WTC11 (cell line): ENCODE measurements around the gene RYR3. TPM values are rescaled to one million over a fixed set of nuclear protein-coding genes. Genes with fewer than 3 reads are reported as not detected.

Experiments used
- ATAC-seq: fragments of 200-7000 bp; cut with Tn5 transposase; 2 replicates; pipeline ENCODE4 v1.10.0; 2021; ENCODE audit warnings: mild to moderate bottlenecking, moderate library complexity
- CTCF ChIA-PET: fragments of 300-600 bp; sonication (Branson Sonifier 250); formaldehyde crosslinking; loops from one replicate; lab custom pipeline; 2021; ENCODE audit warnings: antibody characterized with exemption; lab: Charles Lee
- POLR2A ChIA-PET: fragments of 350-600 bp; sonication (Branson Sonifier 250); formaldehyde crosslinking; loops from one replicate; lab custom pipeline; 2021; ENCODE audit warnings: antibody characterized with exemption; lab: Charles Lee
- DNase-seq: peaks from one replicate; pipeline ENCODE4 v3.0.0; 2021; ENCODE audit warnings: low spot score
- H3K27ac Mint-ChIP-seq: 2 replicates; pipeline ENCODE4 v1.8.0; 2021; ENCODE audit warnings: mixed read lengths
- H3K27me3 Mint-ChIP-seq: 2 replicates; pipeline ENCODE4 v1.8.0; 2021; ENCODE audit warnings: low read depth, mild to moderate bottlenecking, moderate library complexity, mixed read lengths
- H3K36me3 Mint-ChIP-seq: 2 replicates; pipeline ENCODE4 v1.8.0; 2021; ENCODE audit warnings: mixed read lengths
- H3K4me1 Mint-ChIP-seq: 2 replicates; pipeline ENCODE4 v1.8.0; 2022; ENCODE audit warnings: mixed read lengths
- H3K4me3 Mint-ChIP-seq: 2 replicates; pipeline ENCODE4 v1.8.0; 2021; ENCODE audit warnings: mild to moderate bottlenecking, moderate library complexity, mixed read lengths
- H3K9me3 Mint-ChIP-seq: 2 replicates; pipeline ENCODE4 v1.8.0; 2021; ENCODE audit warnings: mixed read lengths
- CREB1 ChIP-seq: sonication (generic); formaldehyde crosslinking; IDR thresholded peaks from 2 replicates; pipeline ENCODE4 v1.8.0; 2023; ENCODE audit warnings: mild to moderate bottlenecking, missing genetic modification reagents
- TCF7 ChIP-seq: sonication (generic); formaldehyde crosslinking; IDR thresholded peaks from 2 replicates; pipeline ENCODE4 v1.8.0; 2022; ENCODE audit warnings: mild to moderate bottlenecking, low read depth, missing genetic modification reagents, moderate library complexity
- ZNF219 ChIP-seq: sonication (generic); formaldehyde crosslinking; IDR thresholded peaks from 2 replicates; pipeline ENCODE4 v1.8.0; 2023; ENCODE audit warnings: missing genetic modification reagents, mild to moderate bottlenecking, borderline replicate concordance
- ZNF232 ChIP-seq: sonication (generic); formaldehyde crosslinking; IDR thresholded peaks from 2 replicates; pipeline ENCODE4 v1.8.0; 2022; ENCODE audit warnings: mild to moderate bottlenecking, missing genetic modification reagents
- ZNF416 ChIP-seq: fragments of 250-450 bp; sonication (Bioruptor Pico); IDR thresholded peaks from 2 replicates; pipeline ENCODE4 v1.9.0; 2021; ENCODE audit warnings: mild to moderate bottlenecking, inconsistent platforms
- total RNA-seq: library from RNA; stranded (reverse); gene quantifications from 3 replicates; pipeline ENCODE4 v1.2.3, GENCODE V29; 2021
- TF ChIP-seq, protein P1 (sequence below): sonication (generic); formaldehyde crosslinking; IDR thresholded peaks from 2 replicates; pipeline ENCODE4 v1.8.1; 2022; ENCODE audit warnings: low read depth, mild to moderate bottlenecking, moderate library complexity, missing genetic modification reagents, borderline replicate concordance
- TF ChIP-seq, protein P2 (sequence below): fragments of 250-450 bp; sonication (Bioruptor Pico); conservative IDR thresholded peaks from 2 replicates; pipeline ENCODE4 v1.9.0; 2021; ENCODE audit warnings: mild to moderate bottlenecking
- TF ChIP-seq, protein P3 (sequence below): fragments of 250-450 bp; sonication (Bioruptor Pico); IDR thresholded peaks from 2 replicates; pipeline ENCODE4 v1.8.0; 2021; ENCODE audit warnings: mild to moderate bottlenecking
- TF ChIP-seq, protein P4 (sequence below): sonication (generic); formaldehyde crosslinking; IDR thresholded peaks from 2 replicates; pipeline ENCODE4 v1.8.1; 2023; ENCODE audit warnings: mild to moderate bottlenecking, missing genetic modification reagents
- TF ChIP-seq, protein P5 (sequence below): fragments of 250-450 bp; sonication (Bioruptor Pico); IDR thresholded peaks from 2 replicates; pipeline ENCODE4 v1.9.0; 2021; ENCODE audit warnings: moderate library complexity, mild to moderate bottlenecking, inconsistent platforms, borderline replicate concordance
- TF ChIP-seq, protein P6 (sequence below): sonication (generic); formaldehyde crosslinking; IDR thresholded peaks from 2 replicates; pipeline ENCODE4 v1.8.1; 2023; ENCODE audit warnings: mild to moderate bottlenecking, missing genetic modification reagents, moderate library complexity
- TF ChIP-seq, protein P7 (sequence below): sonication (generic); formaldehyde crosslinking; IDR thresholded peaks from 2 replicates; pipeline ENCODE4 v1.8.0; 2023; ENCODE audit warnings: missing genetic modification reagents, mild to moderate bottlenecking, borderline replicate concordance

The RYR3 gene
- total RNA-seq, 1 experiment from 2014 or later = 1.4 TPM

DNA sequence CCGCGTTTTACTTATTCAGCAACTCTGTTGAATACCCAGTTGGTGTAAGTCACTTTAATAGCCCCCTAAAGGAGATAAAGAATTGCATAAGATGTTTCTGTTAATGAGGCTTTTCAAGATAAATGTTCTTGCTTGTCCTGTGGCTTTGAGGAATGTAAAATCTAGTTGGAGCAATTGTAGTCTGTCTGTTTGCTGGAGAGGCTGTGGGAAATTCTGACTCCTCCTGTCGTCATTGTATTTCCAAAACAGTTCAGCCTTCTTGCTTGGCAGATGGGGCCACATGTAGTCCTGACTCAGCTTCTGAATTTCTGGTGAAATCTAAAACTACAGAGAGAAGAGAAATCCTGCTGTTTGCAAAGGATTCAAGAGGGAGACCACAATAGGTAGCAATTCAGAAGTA lies 114.4 kb downstream of the RYR3 start:
- no peak for ATAC-seq
- Mint-ChIP-seq H3K4me1 (peaks cover 13% of the 10 kb centered on the region), H3K36me3 (no peaks in the 10 kb centered on the region; the same call in 1 of the 2 replicates), H3K27ac (no peak overlapping the region), H3K4me3 (no peak overlapping the region), H3K9me3 (no peaks in the 10 kb centered on the region), H3K27me3 (no peaks in the 10 kb centered on the region)
- POLR2A ChIA-PET = no interaction called here
- TF ChIP-seq, protein P1, sequence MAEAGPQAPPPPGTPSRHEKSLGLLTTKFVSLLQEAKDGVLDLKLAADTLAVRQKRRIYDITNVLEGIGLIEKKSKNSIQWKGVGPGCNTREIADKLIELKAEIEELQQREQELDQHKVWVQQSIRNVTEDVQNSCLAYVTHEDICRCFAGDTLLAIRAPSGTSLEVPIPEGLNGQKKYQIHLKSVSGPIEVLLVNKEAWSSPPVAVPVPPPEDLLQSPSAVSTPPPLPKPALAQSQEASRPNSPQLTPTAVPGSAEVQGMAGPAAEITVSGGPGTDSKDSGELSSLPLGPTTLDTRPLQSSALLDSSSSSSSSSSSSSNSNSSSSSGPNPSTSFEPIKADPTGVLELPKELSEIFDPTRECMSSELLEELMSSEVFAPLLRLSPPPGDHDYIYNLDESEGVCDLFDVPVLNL (CRISPR knock-in tag) = no peak
- no peak for TF ChIP-seq ZNF232
- no peak for TF ChIP-seq CREB1
- TF ChIP-seq, protein P2, sequence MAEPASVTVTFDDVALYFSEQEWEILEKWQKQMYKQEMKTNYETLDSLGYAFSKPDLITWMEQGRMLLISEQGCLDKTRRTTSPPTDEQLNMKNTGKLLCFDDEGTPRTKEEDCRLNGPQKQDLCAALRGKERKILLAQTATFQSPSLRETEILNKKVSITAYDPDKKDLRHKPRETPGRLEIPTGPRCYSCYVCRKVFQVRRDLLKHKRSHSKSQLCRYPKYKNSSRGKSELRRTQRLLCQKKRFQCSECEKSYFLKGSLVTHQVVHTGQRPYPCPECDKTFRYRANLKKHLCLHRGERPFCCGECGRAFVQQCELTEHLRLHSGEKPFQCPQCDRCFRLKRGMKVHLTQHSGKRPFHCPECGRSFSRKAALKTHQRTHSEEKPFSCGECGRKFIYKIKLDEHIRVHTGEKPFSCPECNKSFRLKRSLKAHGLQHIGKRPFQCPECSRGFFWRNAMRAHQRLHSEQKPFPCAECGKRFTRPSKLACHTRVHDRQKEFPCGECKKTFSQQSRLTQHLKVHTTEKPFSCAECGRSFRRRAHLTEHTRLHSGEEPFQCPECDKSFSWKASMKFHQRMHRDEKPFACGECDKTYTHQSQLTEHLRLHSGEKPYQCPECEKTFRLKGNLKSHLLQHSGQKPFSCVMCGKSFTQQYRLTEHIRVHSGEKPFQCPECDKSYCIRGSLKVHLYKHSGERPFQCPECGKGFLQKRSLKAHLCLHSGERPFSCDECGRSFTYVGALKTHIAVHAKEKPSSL = no peak
- no peak for TF ChIP-seq ZNF416 (CRISPR knock-in tag)
- TF ChIP-seq, protein P3, sequence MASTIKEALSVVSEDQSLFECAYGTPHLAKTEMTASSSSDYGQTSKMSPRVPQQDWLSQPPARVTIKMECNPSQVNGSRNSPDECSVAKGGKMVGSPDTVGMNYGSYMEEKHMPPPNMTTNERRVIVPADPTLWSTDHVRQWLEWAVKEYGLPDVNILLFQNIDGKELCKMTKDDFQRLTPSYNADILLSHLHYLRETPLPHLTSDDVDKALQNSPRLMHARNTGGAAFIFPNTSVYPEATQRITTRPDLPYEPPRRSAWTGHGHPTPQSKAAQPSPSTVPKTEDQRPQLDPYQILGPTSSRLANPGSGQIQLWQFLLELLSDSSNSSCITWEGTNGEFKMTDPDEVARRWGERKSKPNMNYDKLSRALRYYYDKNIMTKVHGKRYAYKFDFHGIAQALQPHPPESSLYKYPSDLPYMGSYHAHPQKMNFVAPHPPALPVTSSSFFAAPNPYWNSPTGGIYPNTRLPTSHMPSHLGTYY = no peak
- TF ChIP-seq, protein P4, sequence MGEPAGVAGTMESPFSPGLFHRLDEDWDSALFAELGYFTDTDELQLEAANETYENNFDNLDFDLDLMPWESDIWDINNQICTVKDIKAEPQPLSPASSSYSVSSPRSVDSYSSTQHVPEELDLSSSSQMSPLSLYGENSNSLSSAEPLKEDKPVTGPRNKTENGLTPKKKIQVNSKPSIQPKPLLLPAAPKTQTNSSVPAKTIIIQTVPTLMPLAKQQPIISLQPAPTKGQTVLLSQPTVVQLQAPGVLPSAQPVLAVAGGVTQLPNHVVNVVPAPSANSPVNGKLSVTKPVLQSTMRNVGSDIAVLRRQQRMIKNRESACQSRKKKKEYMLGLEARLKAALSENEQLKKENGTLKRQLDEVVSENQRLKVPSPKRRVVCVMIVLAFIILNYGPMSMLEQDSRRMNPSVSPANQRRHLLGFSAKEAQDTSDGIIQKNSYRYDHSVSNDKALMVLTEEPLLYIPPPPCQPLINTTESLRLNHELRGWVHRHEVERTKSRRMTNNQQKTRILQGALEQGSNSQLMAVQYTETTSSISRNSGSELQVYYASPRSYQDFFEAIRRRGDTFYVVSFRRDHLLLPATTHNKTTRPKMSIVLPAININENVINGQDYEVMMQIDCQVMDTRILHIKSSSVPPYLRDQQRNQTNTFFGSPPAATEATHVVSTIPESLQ (CRISPR knock-in tag) = no peak
- TF ChIP-seq, protein P5, sequence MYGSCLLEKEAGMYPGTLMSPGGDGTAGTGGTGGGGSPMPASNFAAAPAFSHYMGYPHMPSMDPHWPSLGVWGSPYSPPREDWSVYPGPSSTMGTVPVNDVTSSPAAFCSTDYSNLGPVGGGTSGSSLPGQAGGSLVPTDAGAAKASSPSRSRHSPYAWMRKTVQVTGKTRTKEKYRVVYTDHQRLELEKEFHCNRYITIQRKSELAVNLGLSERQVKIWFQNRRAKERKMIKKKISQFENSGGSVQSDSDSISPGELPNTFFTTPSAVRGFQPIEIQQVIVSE (CRISPR knock-in tag) = no peak
- TF ChIP-seq, protein P6, sequence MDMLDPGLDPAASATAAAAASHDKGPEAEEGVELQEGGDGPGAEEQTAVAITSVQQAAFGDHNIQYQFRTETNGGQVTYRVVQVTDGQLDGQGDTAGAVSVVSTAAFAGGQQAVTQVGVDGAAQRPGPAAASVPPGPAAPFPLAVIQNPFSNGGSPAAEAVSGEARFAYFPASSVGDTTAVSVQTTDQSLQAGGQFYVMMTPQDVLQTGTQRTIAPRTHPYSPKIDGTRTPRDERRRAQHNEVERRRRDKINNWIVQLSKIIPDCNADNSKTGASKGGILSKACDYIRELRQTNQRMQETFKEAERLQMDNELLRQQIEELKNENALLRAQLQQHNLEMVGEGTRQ (CRISPR knock-in tag) = no peak
- no peak for TF ChIP-seq TCF7
- TF ChIP-seq, protein P7, sequence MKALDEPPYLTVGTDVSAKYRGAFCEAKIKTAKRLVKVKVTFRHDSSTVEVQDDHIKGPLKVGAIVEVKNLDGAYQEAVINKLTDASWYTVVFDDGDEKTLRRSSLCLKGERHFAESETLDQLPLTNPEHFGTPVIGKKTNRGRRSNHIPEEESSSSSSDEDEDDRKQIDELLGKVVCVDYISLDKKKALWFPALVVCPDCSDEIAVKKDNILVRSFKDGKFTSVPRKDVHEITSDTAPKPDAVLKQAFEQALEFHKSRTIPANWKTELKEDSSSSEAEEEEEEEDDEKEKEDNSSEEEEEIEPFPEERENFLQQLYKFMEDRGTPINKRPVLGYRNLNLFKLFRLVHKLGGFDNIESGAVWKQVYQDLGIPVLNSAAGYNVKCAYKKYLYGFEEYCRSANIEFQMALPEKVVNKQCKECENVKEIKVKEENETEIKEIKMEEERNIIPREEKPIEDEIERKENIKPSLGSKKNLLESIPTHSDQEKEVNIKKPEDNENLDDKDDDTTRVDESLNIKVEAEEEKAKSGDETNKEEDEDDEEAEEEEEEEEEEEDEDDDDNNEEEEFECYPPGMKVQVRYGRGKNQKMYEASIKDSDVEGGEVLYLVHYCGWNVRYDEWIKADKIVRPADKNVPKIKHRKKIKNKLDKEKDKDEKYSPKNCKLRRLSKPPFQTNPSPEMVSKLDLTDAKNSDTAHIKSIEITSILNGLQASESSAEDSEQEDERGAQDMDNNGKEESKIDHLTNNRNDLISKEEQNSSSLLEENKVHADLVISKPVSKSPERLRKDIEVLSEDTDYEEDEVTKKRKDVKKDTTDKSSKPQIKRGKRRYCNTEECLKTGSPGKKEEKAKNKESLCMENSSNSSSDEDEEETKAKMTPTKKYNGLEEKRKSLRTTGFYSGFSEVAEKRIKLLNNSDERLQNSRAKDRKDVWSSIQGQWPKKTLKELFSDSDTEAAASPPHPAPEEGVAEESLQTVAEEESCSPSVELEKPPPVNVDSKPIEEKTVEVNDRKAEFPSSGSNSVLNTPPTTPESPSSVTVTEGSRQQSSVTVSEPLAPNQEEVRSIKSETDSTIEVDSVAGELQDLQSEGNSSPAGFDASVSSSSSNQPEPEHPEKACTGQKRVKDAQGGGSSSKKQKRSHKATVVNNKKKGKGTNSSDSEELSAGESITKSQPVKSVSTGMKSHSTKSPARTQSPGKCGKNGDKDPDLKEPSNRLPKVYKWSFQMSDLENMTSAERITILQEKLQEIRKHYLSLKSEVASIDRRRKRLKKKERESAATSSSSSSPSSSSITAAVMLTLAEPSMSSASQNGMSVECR (CRISPR knock-in tag) = no peak
- TF ChIP-seq ZNF219 (CRISPR knock-in tag) = no peak
- DNase-seq = no peak
- CTCF ChIA-PET = interaction anchor here (0.6 kb wide), 1 partner anchor 357 kb away, joined by 4 read pairs; no protein-coding TSS in a partner anchor
